A549 (cell line): Measurements from ENCODE around the gene GNG2. TPM values are rescaled to one million over a fixed set of nuclear protein-coding genes. Genes with fewer than 3 reads are reported as not detected.

Experiments used
- ATAC-seq, 2 experiments: fragments of 200-7000 bp in 1 of 2; fragments of >200 bp in 1 of 2; cut with Nextera tagmentation in 1 of 2; cut with Tn5 transposase in 1 of 2; 3 replicates each; pipeline versions ENCODE4 v1.8.0 to v1.9.1; 2018 to 2020; ENCODE audit warnings: mild to moderate bottlenecking in 1 of 2, moderate library complexity in 1 of 2
- CTCF ChIA-PET: fragments of 300-600 bp; sonication (Branson Sonifier 250); formaldehyde crosslinking; extraction: SDS; loops from one replicate; lab custom pipeline; 2021; ENCODE audit warnings: antibody characterized with exemption, inconsistent platforms; lab: Yijun Ruan, JAX
- POLR2A ChIA-PET: fragments of 350-600 bp; formaldehyde crosslinking; extraction: SDS; loops from one replicate; lab custom pipeline; 2021; ENCODE audit warnings: antibody characterized with exemption, inconsistent platforms; lab: Yijun Ruan, JAX
- DNase-seq, 2 experiments: peaks; one replicate each; pipeline versions ENCODE4 v3.0.0 to v3.0.0-alpha.2; 2011 to 2016; ENCODE audit warnings: low read depth in 1 of 2, low spot score in 1 of 2
- FAIRE-seq: peaks from 2 replicates; lab custom pipeline; 2011; peaks lifted over from hg19 to GRCh38; lab: Jason Lieb, UNC
- H3K27ac ChIP-seq, 2 experiments: fragments of >200 bp; sonication (Bioruptor Twin); formaldehyde crosslinking; 3 replicates each; pipeline ENCODE4 v1.5.1; 2016 to 2017
- H3K4me1 ChIP-seq: fragments of >200 bp; sonication (Bioruptor Twin); formaldehyde crosslinking; 3 replicates; pipeline ENCODE4 v1.6.1; 2016
- H3K4me2 ChIP-seq: fragments of >200 bp; sonication (Bioruptor Twin); formaldehyde crosslinking; 3 replicates; pipeline ENCODE4 v1.6.1; 2016
- H3K4me3 ChIP-seq: fragments of >200 bp; sonication (Bioruptor Twin); formaldehyde crosslinking; 3 replicates; pipeline ENCODE4 v1.5.1; 2016
- H3K9me3 ChIP-seq: fragments of >200 bp; sonication (Bioruptor Twin); formaldehyde crosslinking; 3 replicates; pipeline ENCODE4 v1.6.1; 2016
- BHLHE40 ChIP-seq: IDR thresholded peaks from 2 replicates; pipeline ENCODE4 v1.6.1; 2012; ENCODE audit warnings: low read depth, low read length, inconsistent platforms
- CHD4 ChIP-seq: fragments of 200-600 bp; sonication (generic); IDR thresholded peaks from 2 replicates; pipeline ENCODE4 v1.6.1; 2016; ENCODE audit warnings: antibody characterized with exemption, mild to moderate bottlenecking, borderline replicate concordance
- CTCF ChIP-seq: fragments of >200 bp; sonication (Bioruptor Twin); formaldehyde crosslinking; IDR thresholded peaks from 3 replicates; pipeline ENCODE4 v1.5.1; 2016
- ESRRA ChIP-seq: fragments of 150-350 bp; IDR thresholded peaks from 2 replicates; pipeline ENCODE4 v1.6.1; 2014; ENCODE audit warnings: mild to moderate bottlenecking, low read length, borderline replicate concordance
- FOSB ChIP-seq: fragments of 250-450 bp; sonication (Bioruptor Pico); IDR thresholded peaks from 2 replicates; pipeline ENCODE4 v1.5.0; 2020; ENCODE audit warnings: mild to moderate bottlenecking, moderate library complexity
- FOSL2 ChIP-seq, 2 experiments: fragments of 450-650 bp in 1 of 2; fragments of >200 bp in 1 of 2; sonication (Bioruptor Twin) in 1 of 2; formaldehyde crosslinking; IDR thresholded peaks; 2 replicates each; pipeline versions ENCODE4 v1.5.0 to v1.6.1; 2016 to 2020; ENCODE audit warnings: mild to moderate bottlenecking in 1 of 2, moderate library complexity in 1 of 2
- HMGXB4 ChIP-seq: fragments of 250-450 bp; sonication (Bioruptor Pico); IDR thresholded peaks from 2 replicates; pipeline ENCODE4 v1.5.0; 2021; ENCODE audit warnings: mild to moderate bottlenecking, moderate library complexity, borderline replicate concordance
- HOXB13 ChIP-seq: fragments of 250-450 bp; sonication (Bioruptor Pico); IDR thresholded peaks from 2 replicates; pipeline ENCODE4 v1.5.0; 2020; ENCODE audit warnings: low read depth, mild to moderate bottlenecking, moderate library complexity
- KDM5A ChIP-seq: fragments of 200-600 bp; sonication (generic); IDR thresholded peaks from 2 replicates; pipeline ENCODE4 v1.6.1; 2016; ENCODE audit warnings: antibody characterized with exemption, mild to moderate bottlenecking
- NR3C1 ChIP-seq: fragments of >200 bp; sonication (Bioruptor Twin); formaldehyde crosslinking; IDR thresholded peaks from 3 replicates; pipeline ENCODE4 v1.6.1; 2017
- PBX3 ChIP-seq: IDR thresholded peaks from 2 replicates; pipeline ENCODE4 v1.6.1; 2012
- POLR2A ChIP-seq: IDR thresholded peaks from 2 replicates; pipeline ENCODE4 v1.6.1; 2012; ENCODE audit warnings: mild to moderate bottlenecking, low read length
- RAD21 ChIP-seq, 2 experiments: fragments of >200 bp in 1 of 2; sonication (Bioruptor Twin) in 1 of 2; formaldehyde crosslinking in 1 of 2; IDR thresholded peaks in 1 of 2; conservative IDR thresholded peaks in 1 of 2; 2 replicates in 1 of 2; 3 replicates in 1 of 2; pipeline ENCODE4 v1.6.1; 2012 to 2018; ENCODE audit warnings: inconsistent platforms in 1 of 2
- RARB ChIP-seq: fragments of 250-450 bp; sonication (Bioruptor Pico); IDR thresholded peaks from 2 replicates; pipeline ENCODE4 v1.8.0; 2021; ENCODE audit warnings: mild to moderate bottlenecking, moderate library complexity
- RFX5 ChIP-seq: fragments of 450-650 bp; IDR thresholded peaks from 2 replicates; pipeline ENCODE4 v1.7.1; 2014; ENCODE audit warnings: antibody characterized with exemption, mild to moderate bottlenecking, moderate library complexity
- TFCP2L1 ChIP-seq: fragments of 250-450 bp; sonication (Bioruptor Pico); IDR thresholded peaks from 2 replicates; pipeline ENCODE4 v1.5.0; 2021; ENCODE audit warnings: mild to moderate bottlenecking
- TP53 ChIP-seq: fragments of 250-450 bp; sonication (Bioruptor Pico); IDR thresholded peaks from 2 replicates; pipeline ENCODE4 v1.5.0; 2021; ENCODE audit warnings: mild to moderate bottlenecking, moderate library complexity
- USF2 ChIP-seq: fragments of 450-650 bp; IDR thresholded peaks from 2 replicates; pipeline ENCODE4 v1.6.1; 2014; ENCODE audit warnings: antibody characterized with exemption
- ZC3H11A ChIP-seq: fragments of 450-650 bp; IDR thresholded peaks from 2 replicates; pipeline ENCODE4 v1.6.1; 2014; ENCODE audit warnings: antibody characterized with exemption, mild to moderate bottlenecking
- ZFP36 ChIP-seq: fragments of 450-650 bp; IDR thresholded peaks from 2 replicates; pipeline ENCODE4 v1.6.1; 2014; ENCODE audit warnings: borderline replicate concordance; ENCODE audit not compliant: partially characterized antibody
- ZSCAN20 ChIP-seq: fragments of 250-450 bp; sonication (Bioruptor Pico); IDR thresholded peaks from 2 replicates; pipeline ENCODE4 v1.8.0; 2022; ENCODE audit warnings: mild to moderate bottlenecking, moderate library complexity
- WGBS: methylation state at CpG from one replicate; pipeline ENCODE4 v1.1.6; 2017; ENCODE audit errors: missing lambda C conversion rate; 5-methylcytosine and 5-hydroxymethylcytosine counted together
- polyA plus RNA-seq, 4 experiments: library from polyadenylated mRNA; depleted of rRNA in 3 of 4; stranded (reverse); fragments of >200 nt; fragmentation: RNase III in 1 of 4; extraction: RNeasy Plus Mini Kit Qiagen cat#74134 plus additional on column Dnase treatment in 1 of 4; gene quantifications; 2 replicates in 3 of 4; 3 replicates in 1 of 4; pipeline ENCODE4 v1.2.3, GENCODE V29; 2011 to 2017
- TF ChIP-seq, protein P1 (sequence below): fragments of 150-350 bp; IDR thresholded peaks from 2 replicates; pipeline ENCODE4 v1.6.1; 2014; ENCODE audit warnings: low read depth, mild to moderate bottlenecking, low read length
- TF ChIP-seq, protein P2 (sequence below): fragments of >200 bp; sonication (Bioruptor Twin); formaldehyde crosslinking; IDR thresholded peaks from 3 replicates; pipeline ENCODE4 v1.6.1; 2016

Gene GNG2
- polyA plus RNA-seq, 2 of the 4 experiments (the other 2 are of a cell fraction), result 2.1 to 3.0 TPM

DNA sequence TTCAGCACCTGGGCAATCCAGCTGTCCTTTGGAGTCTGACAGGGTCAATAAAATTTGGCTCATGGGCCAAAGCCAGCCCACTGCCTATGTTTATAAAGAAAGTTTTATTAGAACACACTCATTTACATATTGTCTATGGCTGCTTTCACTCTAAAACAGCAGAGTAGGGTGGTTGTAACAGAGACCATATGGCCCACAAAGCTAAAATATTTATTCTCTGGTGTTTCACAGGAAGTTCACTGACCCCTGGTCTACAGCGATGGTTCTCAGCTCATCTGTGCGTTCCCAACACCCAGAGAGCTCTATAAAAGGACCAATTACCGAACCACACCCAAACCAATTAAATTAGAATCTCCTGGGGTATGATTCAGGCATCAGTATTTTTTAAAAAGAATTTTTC is 91.2 kb downstream of the GNG2 start:
- WGBS, result 41% methylated on average over 3 of the region's 3 CpGs
- Histone ChIP-seq H3K4me1 (no peaks in the 10 kb centered on the region), H3K4me2 (no peak overlapping the region), H3K9me3 (peaks cover 14% of the 10 kb centered on the region), H3K27ac (no peak overlapping the region), H3K4me3 (no peak overlapping the region)
- DNase-seq (no peak), ATAC-seq (no peak), FAIRE-seq (no peak)
- TF ChIP-seq, protein P1, sequence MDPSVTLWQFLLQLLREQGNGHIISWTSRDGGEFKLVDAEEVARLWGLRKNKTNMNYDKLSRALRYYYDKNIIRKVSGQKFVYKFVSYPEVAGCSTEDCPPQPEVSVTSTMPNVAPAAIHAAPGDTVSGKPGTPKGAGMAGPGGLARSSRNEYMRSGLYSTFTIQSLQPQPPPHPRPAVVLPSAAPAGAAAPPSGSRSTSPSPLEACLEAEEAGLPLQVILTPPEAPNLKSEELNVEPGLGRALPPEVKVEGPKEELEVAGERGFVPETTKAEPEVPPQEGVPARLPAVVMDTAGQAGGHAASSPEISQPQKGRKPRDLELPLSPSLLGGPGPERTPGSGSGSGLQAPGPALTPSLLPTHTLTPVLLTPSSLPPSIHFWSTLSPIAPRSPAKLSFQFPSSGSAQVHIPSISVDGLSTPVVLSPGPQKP, result no peak
- TF ChIP-seq ZSCAN20 (CRISPR knock-in tag) (no peak), TP53 (CRISPR knock-in tag) (no peak), BHLHE40 (no peak), CTCF (no peak), RAD21 (conservative IDR thresholded peaks at IDR 0.05 in 1 of 2, IDR thresholded peaks at IDR 0.05 in 1 of 2) (no peak), ESRRA (no peak), RARB (CRISPR knock-in tag) (no peak), NR3C1 (no peak), RFX5 (no peak), ZC3H11A (no peak), HMGXB4 (CRISPR knock-in tag) (no peak), CHD4 (no peak), ZFP36 (no peak), PBX3 (no peak), HOXB13 (CRISPR knock-in tag) (no peak)
- TF ChIP-seq, protein P2, sequence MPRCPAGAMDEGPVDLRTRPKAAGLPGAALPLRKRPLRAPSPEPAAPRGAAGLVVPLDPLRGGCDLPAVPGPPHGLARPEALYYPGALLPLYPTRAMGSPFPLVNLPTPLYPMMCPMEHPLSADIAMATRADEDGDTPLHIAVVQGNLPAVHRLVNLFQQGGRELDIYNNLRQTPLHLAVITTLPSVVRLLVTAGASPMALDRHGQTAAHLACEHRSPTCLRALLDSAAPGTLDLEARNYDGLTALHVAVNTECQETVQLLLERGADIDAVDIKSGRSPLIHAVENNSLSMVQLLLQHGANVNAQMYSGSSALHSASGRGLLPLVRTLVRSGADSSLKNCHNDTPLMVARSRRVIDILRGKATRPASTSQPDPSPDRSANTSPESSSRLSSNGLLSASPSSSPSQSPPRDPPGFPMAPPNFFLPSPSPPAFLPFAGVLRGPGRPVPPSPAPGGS, result no peak
- CTCF ChIA-PET, result interaction anchor here (0.6 to 2.2 kb wide), 4 partner anchors 13 to 28 kb away, joined by 3 to 8 read pairs (median 3); no protein-coding TSS in a partner anchor
- POLR2A ChIA-PET, result no interaction called here

- 13% methylated on average over 2 of the region's 2 CpGs for WGBS
- ChIA-PET CTCF (interaction anchor here (0.9 to 3.1 kb wide), 4 partner anchors 15 to 136 kb away, joined by 3 to 16 read pairs (median 4); no protein-coding TSS in a partner anchor), POLR2A (no interaction called here)
- H3K9me3 ChIP-seq, result peaks cover 23% of the 10 kb centered on the region; the same call in 2 of the 3 replicates
- H3K4me3 ChIP-seq, result no peak overlapping the region
- H3K4me1 ChIP-seq, result no peaks in the 10 kb centered on the region
- no peak for DNase-seq
- FAIRE-seq, result no peak
- H3K4me2 ChIP-seq, result no peak overlapping the region
- no peak for ATAC-seq
- H3K27ac ChIP-seq, result no peak overlapping the region
- no peak for TF ChIP-seq KDM5A
- TF ChIP-seq, protein P2, result no peak
- no peak for TF ChIP-seq POLR2A
- TF ChIP-seq NR3C1, result no peak
- no peak for TF ChIP-seq TFCP2L1 (CRISPR knock-in tag)
- TF ChIP-seq HMGXB4 (CRISPR knock-in tag), result no peak
- TF ChIP-seq FOSL2 (IDR thresholded peaks at IDR 0.05), result no peak
- no peak for TF ChIP-seq FOSL2 (CRISPR knock-in tag; IDR thresholded peaks at IDR 0.05)
- no peak for TF ChIP-seq USF2
- TF ChIP-seq FOSB, result no peak
- TF ChIP-seq CHD4, result no peak
- no peak for TF ChIP-seq BHLHE40
These were observed 93.6 kb downstream of the GNG2 start for GRCh38 chr14:51954031-51954430.
